ENCODE results near the gene HES2.
"Not testable (repeated sequence)": the region's sequence is repeated elsewhere in the genome, so short reads cannot be mapped to it uniquely, and the experiment has no call there.

DNA sequence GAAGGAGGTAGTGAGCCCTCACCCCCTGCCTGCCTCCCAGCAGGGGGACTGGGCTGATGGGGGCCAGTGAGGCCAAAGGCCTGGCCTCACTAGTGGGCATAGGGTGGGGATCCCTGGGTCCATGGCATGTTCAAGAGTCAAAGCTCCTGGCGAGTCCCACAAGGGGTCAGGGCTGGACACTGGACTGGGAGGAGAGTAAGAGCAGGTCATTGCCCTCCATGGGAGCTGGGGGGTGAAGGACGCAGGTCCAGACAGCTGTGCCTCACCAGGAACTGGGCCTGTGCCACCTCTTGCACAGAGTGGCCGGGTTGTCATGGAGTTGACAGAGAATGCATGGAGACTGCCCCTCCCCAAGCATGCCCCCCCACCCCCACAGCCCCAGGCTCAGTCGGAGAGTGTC is 26.2 kb upstream of the HES2 start:
- TF ChIP-seq, protein P1, sequence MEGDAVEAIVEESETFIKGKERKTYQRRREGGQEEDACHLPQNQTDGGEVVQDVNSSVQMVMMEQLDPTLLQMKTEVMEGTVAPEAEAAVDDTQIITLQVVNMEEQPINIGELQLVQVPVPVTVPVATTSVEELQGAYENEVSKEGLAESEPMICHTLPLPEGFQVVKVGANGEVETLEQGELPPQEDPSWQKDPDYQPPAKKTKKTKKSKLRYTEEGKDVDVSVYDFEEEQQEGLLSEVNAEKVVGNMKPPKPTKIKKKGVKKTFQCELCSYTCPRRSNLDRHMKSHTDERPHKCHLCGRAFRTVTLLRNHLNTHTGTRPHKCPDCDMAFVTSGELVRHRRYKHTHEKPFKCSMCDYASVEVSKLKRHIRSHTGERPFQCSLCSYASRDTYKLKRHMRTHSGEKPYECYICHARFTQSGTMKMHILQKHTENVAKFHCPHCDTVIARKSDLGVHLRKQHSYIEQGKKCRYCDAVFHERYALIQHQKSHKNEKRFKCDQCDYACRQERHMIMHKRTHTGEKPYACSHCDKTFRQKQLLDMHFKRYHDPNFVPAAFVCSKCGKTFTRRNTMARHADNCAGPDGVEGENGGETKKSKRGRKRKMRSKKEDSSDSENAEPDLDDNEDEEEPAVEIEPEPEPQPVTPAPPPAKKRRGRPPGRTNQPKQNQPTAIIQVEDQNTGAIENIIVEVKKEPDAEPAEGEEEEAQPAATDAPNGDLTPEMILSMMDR (IDR thresholded peaks at IDR 0.05): not testable (repeated sequence)
- TF ChIP-seq POLR2A (IDR thresholded peaks at IDR 0.05): not testable (repeated sequence)

Measured in lower leg skin (tissue), 3 donors.